IMR-90 (cell line): ENCODE results near the gene TAS2R9. TPM values are rescaled to one million over a fixed set of nuclear protein-coding genes. Genes with fewer than 3 reads are reported as not detected.

Experiments used
- ATAC-seq: fragments of 200-7000 bp; cut with Tn5 transposase; 2 replicates; pipeline ENCODE4 v1.9.1; 2020; ENCODE audit warnings: low read depth, mild to moderate bottlenecking, moderate library complexity
- BruUV-seq: library from RNA; stranded (reverse); fragments of 400-500 nt; replicated peaks from 2 replicates; lab custom pipeline; 2021; lab: Mats Ljungman, UMichigan
- CTCF ChIA-PET: fragments of 300-600 bp; formaldehyde crosslinking; extraction: SDS; loops from one replicate; lab custom pipeline; 2021; ENCODE audit warnings: antibody characterized with exemption; lab: Yijun Ruan, JAX
- POLR2A ChIA-PET: fragments of 300-600 bp; sonication (Branson Sonifier 250); formaldehyde crosslinking; loops from one replicate; lab custom pipeline; 2022; ENCODE audit warnings: antibody characterized with exemption; ENCODE audit not compliant: unreplicated experiment; lab: Charles Lee
- DNase-seq: peaks from one replicate; pipeline ENCODE4 v3.0.0; 2013
- H2AFZ ChIP-seq: replicated peaks from 2 replicates; pipeline ENCODE3; 2013; ENCODE audit warnings: low read length, mild to moderate bottlenecking; ENCODE audit not compliant: poor library complexity
- H2AK5ac ChIP-seq: 2 replicates; pipeline ENCODE4 v1.6.1; 2013; ENCODE audit warnings: low read depth, low read length, inconsistent platforms
- H2AK9ac ChIP-seq: replicated peaks from 2 replicates; pipeline ENCODE3; 2013; ENCODE audit warnings: mild to moderate bottlenecking, low read depth, low read length, moderate library complexity; ENCODE audit not compliant: poor library complexity
- H2BK120ac ChIP-seq: 2 replicates; pipeline ENCODE4 v1.6.1; 2013; ENCODE audit warnings: low read depth, low read length, inconsistent platforms
- H2BK15ac ChIP-seq: 3 replicates; pipeline ENCODE4 v1.6.1; 2013; ENCODE audit warnings: low read depth, low read length, inconsistent platforms
- H2BK20ac ChIP-seq: 2 replicates; pipeline ENCODE4 v1.6.1; 2013; ENCODE audit warnings: low read depth, mild to moderate bottlenecking, inconsistent platforms, low read length, moderate library complexity
- H2BK5ac ChIP-seq: 2 replicates; pipeline ENCODE4 v1.6.1; 2013; ENCODE audit warnings: mild to moderate bottlenecking, low read depth, low read length, inconsistent platforms; ENCODE audit not compliant: poor library complexity, severe bottlenecking
- H3K14ac ChIP-seq: replicated peaks from 2 replicates; pipeline ENCODE4 v1.6.1; 2013; ENCODE audit warnings: low read depth, low read length, inconsistent platforms
- H3K18ac ChIP-seq: 2 replicates; pipeline ENCODE4 v1.6.1; 2013; ENCODE audit warnings: low read depth, low read length, control low read depth
- H3K23ac ChIP-seq: 2 replicates; pipeline ENCODE4 v1.6.1; 2013; ENCODE audit warnings: low read depth, low read length, inconsistent platforms
- H3K27ac ChIP-seq: 2 replicates; pipeline ENCODE4 v1.5.1; 2013; ENCODE audit warnings: mild to moderate bottlenecking, control low read depth, low read length; ENCODE audit not compliant: insufficient read depth
- H3K27me3 ChIP-seq: 2 replicates; pipeline ENCODE4 v1.6.1; 2013; ENCODE audit warnings: low read length; ENCODE audit not compliant: control insufficient read depth, insufficient read depth
- H3K36me3 ChIP-seq: 2 replicates; pipeline ENCODE4 v1.6.1; 2013; ENCODE audit warnings: low read length, mixed read lengths; ENCODE audit not compliant: control insufficient read depth, insufficient read depth
- H3K4ac ChIP-seq: 2 replicates; pipeline ENCODE4 v1.6.1; 2013; ENCODE audit warnings: low read depth, low read length, inconsistent platforms
- H3K4me1 ChIP-seq: 2 replicates; pipeline ENCODE4 v1.6.1; 2013; ENCODE audit warnings: low read length, mixed read lengths; ENCODE audit not compliant: control insufficient read depth, insufficient read depth
- H3K4me2 ChIP-seq: 2 replicates; pipeline ENCODE4 v1.6.1; 2013; ENCODE audit warnings: low read depth, mild to moderate bottlenecking, control low read depth, low read length, moderate library complexity
- H3K4me3 ChIP-seq: 2 replicates; pipeline ENCODE4 v1.5.1; 2013; ENCODE audit warnings: low read depth, mild to moderate bottlenecking, control low read depth, low read length, moderate library complexity; ENCODE audit not compliant: insufficient read depth
- H3K56ac ChIP-seq: 2 replicates; pipeline ENCODE4 v1.6.1; 2013; ENCODE audit warnings: low read length, inconsistent platforms; ENCODE audit not compliant: insufficient read depth; ENCODE audit errors: extremely low read depth
- H3K79me1 ChIP-seq, 2 experiments: 2 replicates each; pipeline ENCODE4 v1.6.1; 2013; ENCODE audit warnings: low read length in 2 of 2, inconsistent platforms in 1 of 2, low read depth in 1 of 2
- H3K9ac ChIP-seq: 2 replicates; pipeline ENCODE4 v1.6.1; 2013; ENCODE audit warnings: low read depth, low read length, control low read depth
- H3K9me1 ChIP-seq: 2 replicates; pipeline ENCODE4 v1.6.1; 2013; ENCODE audit warnings: low read length, inconsistent platforms; ENCODE audit not compliant: insufficient read depth
- H3K9me3 ChIP-seq: 2 replicates; pipeline ENCODE4 v1.6.1; 2013; ENCODE audit warnings: low read length; ENCODE audit not compliant: control insufficient read depth, insufficient read depth
- H4K20me1 ChIP-seq: 2 replicates; pipeline ENCODE4 v1.6.1; 2013; ENCODE audit warnings: low read length, inconsistent platforms; ENCODE audit not compliant: insufficient read depth
- H4K5ac ChIP-seq: 2 replicates; pipeline ENCODE4 v1.6.1; 2013; ENCODE audit warnings: mild to moderate bottlenecking, low read depth, low read length, control low read depth
- H4K8ac ChIP-seq, 2 experiments: 2 replicates each; pipeline ENCODE4 v1.6.1; 2013; ENCODE audit warnings: low read depth in 2 of 2, low read length in 2 of 2, control low read depth in 1 of 2, inconsistent platforms in 1 of 2
- H4K91ac ChIP-seq: 2 replicates; pipeline ENCODE4 v1.6.1; 2013; ENCODE audit warnings: low read depth, low read length, inconsistent platforms; ENCODE audit not compliant: insufficient read depth
- CEBPB ChIP-seq: IDR thresholded peaks from 2 replicates; pipeline ENCODE4 v1.6.1; 2012; ENCODE audit warnings: low read depth, low read length, improper control_type of control experiment
- CTCF ChIP-seq: conservative IDR thresholded peaks from 2 replicates; pipeline ENCODE4 v1.5.1; 2012; ENCODE audit warnings: mild to moderate bottlenecking, low read depth, low read length, improper control_type of control experiment
- WGBS, 2 experiments: methylation state at CpG; one replicate each; pipeline versions ENCODE4 v1.1.5 to v1.1.7; 2013; ENCODE audit warnings: missing lambda C conversion rate in 2 of 2; ENCODE audit not compliant: insufficient read length in 1 of 2; ENCODE audit errors: extremely low coverage in 2 of 2; 5-methylcytosine and 5-hydroxymethylcytosine counted together
- dilution Hi-C: fragments of 300-500 bp; cut with HindIII; formaldehyde crosslinking; loops from one replicate; pipeline ENCODE4 v1.14.3; 2018; ENCODE audit warnings: low sequenced_read_pairs; ENCODE audit not compliant: unreplicated experiment
- in situ Hi-C: fragments of 300-500 bp; cut with MboI; formaldehyde crosslinking; loops from 3 replicates; pipeline ENCODE4 v1.14.3; 2019; ENCODE audit warnings: low sequenced_read_pairs, inconsistent platforms, mixed read lengths
- intact Hi-C: fragments of 100-400 bp; cut with micrococcal nuclease; formaldehyde crosslinking; loops from 2 replicates; pipeline ENCODE4 v1.10.0; 2022
- polyA plus RNA-seq, 3 experiments: library from polyadenylated mRNA; depleted of rRNA; stranded (reverse); fragments of >200 nt; gene quantifications; 2 replicates each; pipeline ENCODE4 v1.2.3, GENCODE V29; 2012; ENCODE audit warnings: low replicate concordance in 1 of 3
- total RNA-seq: library from RNA; depleted of rRNA; stranded (reverse); fragments of >200 nt; gene quantifications from 2 replicates; pipeline ENCODE4 v1.2.3, GENCODE V29; 2012

The TAS2R9 gene
- total and polyA plus RNA-seq, 2 of the 4 experiments (the other 2 are of a cell fraction), result not detected

DNA sequence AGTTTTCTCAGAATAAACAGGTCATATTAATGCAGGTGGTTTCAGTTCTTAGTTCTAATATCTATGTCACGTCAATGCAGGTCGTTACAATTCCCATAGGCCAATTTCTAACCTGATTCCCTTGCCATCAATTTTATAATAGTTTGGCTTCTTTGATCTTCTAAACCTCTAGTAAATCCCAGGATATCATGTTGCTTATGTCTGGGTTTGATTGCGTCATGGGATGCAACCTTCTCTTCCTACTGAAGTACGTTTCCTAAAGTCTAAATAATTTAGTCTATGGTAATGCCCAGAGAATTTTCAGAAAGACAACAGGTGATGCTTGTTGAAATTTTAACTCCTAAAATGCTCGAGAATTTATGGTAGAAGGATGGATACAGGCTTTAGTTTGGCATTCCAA is 26.7 kb downstream of the TAS2R9 start:
- Histone ChIP-seq H4K5ac (no peak overlapping the region), H4K91ac (no peak overlapping the region), H2AK5ac (no peak overlapping the region), H4K20me1 (no peaks in the 10 kb centered on the region), H3K4ac (no peak overlapping the region), H3K4me1 (no peaks in the 10 kb centered on the region), H3K79me1 (no peaks in the 10 kb centered on the region), H3K4me3 (no peak overlapping the region), H3K18ac (no peak overlapping the region), H2BK5ac (no peak overlapping the region), H2AFZ (no peak overlapping the region), H2BK15ac (no peak overlapping the region), H3K9ac (no peak overlapping the region), H4K8ac (no peak overlapping the region), H3K14ac (no peak overlapping the region), H3K9me3 (no peaks in the 10 kb centered on the region), H3K56ac (no peak overlapping the region), H2BK120ac (no peak overlapping the region), H3K23ac (no peak overlapping the region), H3K4me2 (no peak overlapping the region), H2AK9ac (no peak overlapping the region), H3K36me3 (no peaks in the 10 kb centered on the region), H3K27ac (no peak overlapping the region), H3K27me3 (no peaks in the 10 kb centered on the region; the same call in 1 of the 2 replicates), H2BK20ac (no peak overlapping the region), H3K9me1 (no peaks in the 10 kb centered on the region)
- ChIA-PET POLR2A (no interaction called here), CTCF (no interaction called here)
- ATAC-seq (no peak), DNase-seq (no peak)
- in situ Hi-C loops (no loop called here), intact Hi-C loops (no loop called here), dilution Hi-C loops (loop anchor here (25.0 kb wide), 1 partner anchor 404 kb away; the partner anchor contains the start of gene TAS2R42)
- TF ChIP-seq CTCF (no peak), CEBPB (peak; percentile 73)
- WGBS, 2 experiments, result no CpG with 5 or more reads among the region's 5 CpGs
- BruUV-seq, result no TSS peak
